HFFc6 (cell line): ENCODE results near the gene FKBP15. TPM values are rescaled to one million over a fixed set of nuclear protein-coding genes. Genes with fewer than 3 reads are reported as not detected.
"Not testable (repeated sequence)": the region's sequence is repeated elsewhere in the genome, so short reads cannot be mapped to it uniquely, and the experiment has no call there.

ENCODE experiments used
- DNase-seq: peaks from one replicate; pipeline ENCODE4 v3.0.0-alpha.2; 2018
- H3K27ac Mint-ChIP-seq: 2 replicates; pipeline ENCODE4 v1.8.0; 2020; ENCODE audit warnings: mild to moderate bottlenecking, mixed read lengths
- H3K27me3 Mint-ChIP-seq: 2 replicates; pipeline ENCODE4 v1.8.0; 2021; ENCODE audit warnings: mild to moderate bottlenecking, moderate library complexity, mixed read lengths; ENCODE audit not compliant: insufficient read depth
- H3K36me3 Mint-ChIP-seq: 2 replicates; pipeline ENCODE4 v1.8.0; 2021; ENCODE audit warnings: low read depth, mixed read lengths
- H3K4me1 Mint-ChIP-seq: 2 replicates; pipeline ENCODE4 v1.8.0; 2020; ENCODE audit warnings: low read depth, mixed read lengths
- H3K4me3 Mint-ChIP-seq: 2 replicates; pipeline ENCODE4 v1.8.0; 2020; ENCODE audit warnings: mild to moderate bottlenecking, moderate library complexity, mixed read lengths
- H3K9me3 Mint-ChIP-seq: 2 replicates; pipeline ENCODE4 v1.8.0; 2020; ENCODE audit warnings: mild to moderate bottlenecking, mixed read lengths
- total RNA-seq, 6 experiments: library from RNA; stranded (reverse); fragmentation: NEBNext Ultra II Directional; extraction: Animal tissue kit (Norgen Biotek cat#: 25700); gene quantifications; 2 replicates in 1 of 6; 3 replicates in 5 of 6; pipeline ENCODE4 v1.2.3, GENCODE V29; 2021
- TF ChIP-seq, protein P1 (sequence below): fragments of 200-600 bp; sonication (generic); IDR thresholded peaks from 2 replicates; pipeline ENCODE4 v1.5.0; 2021; ENCODE audit warnings: antibody characterized with exemption, mild to moderate bottlenecking

The FKBP15 gene
- total RNA-seq, 6 experiments from 2014 or later = 25.2 to 29.8 (median 28.0) TPM

DNA sequence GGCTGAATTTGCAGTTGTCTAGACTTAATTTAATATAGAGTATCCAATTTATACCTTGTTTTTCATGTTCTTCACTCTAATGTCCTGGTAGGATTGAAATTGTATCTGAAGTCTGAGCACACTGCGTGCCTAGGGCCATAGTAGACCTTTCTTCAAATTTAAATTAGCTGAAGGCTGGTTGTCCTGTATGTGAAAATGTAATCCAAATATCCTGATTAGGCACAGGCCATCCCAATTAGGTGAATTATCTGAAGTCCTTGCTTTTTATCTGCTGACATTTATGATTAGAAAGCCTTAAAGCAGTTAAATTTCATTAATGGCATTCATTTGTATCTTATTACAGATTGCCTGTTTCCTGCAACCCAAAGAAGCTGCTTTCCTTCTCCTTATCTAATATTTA, 33.9 kb upstream of the FKBP15 start:
- no peak for DNase-seq
- no peaks in the 10 kb centered on the region for H3K9me3 Mint-ChIP-seq
- peaks cover 16% of the 10 kb centered on the region for H3K36me3 Mint-ChIP-seq
- H3K4me1 Mint-ChIP-seq = no peaks in the 10 kb centered on the region
- no peak overlapping the region for H3K4me3 Mint-ChIP-seq
- TF ChIP-seq, protein P1, sequence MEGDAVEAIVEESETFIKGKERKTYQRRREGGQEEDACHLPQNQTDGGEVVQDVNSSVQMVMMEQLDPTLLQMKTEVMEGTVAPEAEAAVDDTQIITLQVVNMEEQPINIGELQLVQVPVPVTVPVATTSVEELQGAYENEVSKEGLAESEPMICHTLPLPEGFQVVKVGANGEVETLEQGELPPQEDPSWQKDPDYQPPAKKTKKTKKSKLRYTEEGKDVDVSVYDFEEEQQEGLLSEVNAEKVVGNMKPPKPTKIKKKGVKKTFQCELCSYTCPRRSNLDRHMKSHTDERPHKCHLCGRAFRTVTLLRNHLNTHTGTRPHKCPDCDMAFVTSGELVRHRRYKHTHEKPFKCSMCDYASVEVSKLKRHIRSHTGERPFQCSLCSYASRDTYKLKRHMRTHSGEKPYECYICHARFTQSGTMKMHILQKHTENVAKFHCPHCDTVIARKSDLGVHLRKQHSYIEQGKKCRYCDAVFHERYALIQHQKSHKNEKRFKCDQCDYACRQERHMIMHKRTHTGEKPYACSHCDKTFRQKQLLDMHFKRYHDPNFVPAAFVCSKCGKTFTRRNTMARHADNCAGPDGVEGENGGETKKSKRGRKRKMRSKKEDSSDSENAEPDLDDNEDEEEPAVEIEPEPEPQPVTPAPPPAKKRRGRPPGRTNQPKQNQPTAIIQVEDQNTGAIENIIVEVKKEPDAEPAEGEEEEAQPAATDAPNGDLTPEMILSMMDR = no peak
- no peaks in the 10 kb centered on the region for H3K27me3 Mint-ChIP-seq
- no peak overlapping the region for H3K27ac Mint-ChIP-seq

DNA sequence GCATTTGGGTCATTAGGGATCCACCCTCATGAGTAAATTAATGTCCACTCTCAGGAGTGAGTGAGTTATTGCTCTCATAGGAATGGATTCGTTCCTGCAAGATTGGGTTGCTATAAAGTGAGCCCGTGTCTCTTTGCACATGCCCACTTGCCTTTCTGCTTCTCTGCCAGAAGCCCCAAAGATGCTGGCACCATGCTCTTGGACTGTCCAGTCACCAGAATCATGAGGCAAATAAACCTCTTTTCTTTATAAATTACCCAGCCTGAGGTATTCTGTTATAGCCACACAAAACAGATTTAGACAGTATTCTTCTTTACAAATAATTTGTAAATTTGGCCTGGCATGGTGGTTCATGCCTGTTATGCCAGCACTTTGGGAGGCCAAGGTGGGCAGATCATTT, 29.7 kb upstream of the FKBP15 start:
- H3K4me1 Mint-ChIP-seq = no peaks in the 10 kb centered on the region
- H3K4me3 Mint-ChIP-seq = no peak overlapping the region
- no peaks in the 10 kb centered on the region for H3K9me3 Mint-ChIP-seq
- DNase-seq = no peak
- no peak overlapping the region for H3K27ac Mint-ChIP-seq
- TF ChIP-seq, protein P1 = no peak
- H3K27me3 Mint-ChIP-seq = no peaks in the 10 kb centered on the region; the same call in 1 of the 2 replicates
- H3K36me3 Mint-ChIP-seq = peaks cover 9% of the 10 kb centered on the region; the same call in 1 of the 2 replicates

DNA sequence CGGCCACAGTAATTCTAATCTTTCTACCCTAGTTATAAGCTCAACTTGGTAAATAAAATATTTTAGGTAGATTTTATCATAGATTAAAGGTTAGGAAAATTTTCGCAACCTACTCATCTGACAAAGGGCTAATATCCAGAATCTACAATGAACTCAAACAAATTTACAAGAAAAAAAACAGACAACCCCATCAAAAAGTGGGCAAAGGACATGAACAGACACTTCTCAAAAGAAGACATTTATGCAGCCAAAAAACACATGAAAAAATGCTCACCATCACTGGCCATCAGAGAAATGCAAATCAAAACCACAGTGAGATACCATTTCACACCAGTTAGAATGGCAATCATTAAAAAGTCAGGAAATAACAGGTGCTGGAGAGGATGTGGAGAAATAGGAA, 28.6 kb upstream of the FKBP15 start:
- not testable (repeated sequence) for H3K27ac Mint-ChIP-seq, H3K4me3 Mint-ChIP-seq, DNase-seq, H3K36me3 Mint-ChIP-seq, H3K4me1 Mint-ChIP-seq, H3K27me3 Mint-ChIP-seq, H3K9me3 Mint-ChIP-seq

DNA sequence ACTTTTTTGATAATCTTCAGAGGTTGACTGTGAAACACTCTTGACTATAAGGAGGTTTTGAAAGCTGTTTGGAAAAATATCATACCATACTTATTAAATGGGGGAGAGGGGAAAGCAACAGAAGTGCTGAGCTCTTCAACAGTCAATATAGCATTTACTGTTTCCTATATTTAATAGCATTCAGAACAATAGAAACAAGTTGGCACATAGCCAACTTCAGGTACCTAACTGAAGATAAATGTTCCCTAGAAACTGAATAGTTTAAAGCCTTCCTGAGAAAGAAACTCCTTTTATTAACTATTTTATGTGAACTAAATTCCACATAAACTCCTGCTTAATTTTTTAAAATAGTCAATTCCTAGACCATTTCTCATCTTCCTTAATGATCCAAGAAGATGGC, 26.6 kb upstream of the FKBP15 start:
- H3K4me1 Mint-ChIP-seq = no peaks in the 10 kb centered on the region
- TF ChIP-seq, protein P1 = no peak
- no peak for DNase-seq
- peaks cover 9% of the 10 kb centered on the region; the same call in 1 of the 2 replicates for H3K36me3 Mint-ChIP-seq
- H3K27me3 Mint-ChIP-seq = no peaks in the 10 kb centered on the region; the same call in 1 of the 2 replicates
- H3K4me3 Mint-ChIP-seq = no peak overlapping the region
- no peak overlapping the region for H3K27ac Mint-ChIP-seq
- H3K9me3 Mint-ChIP-seq = no peaks in the 10 kb centered on the region

DNA sequence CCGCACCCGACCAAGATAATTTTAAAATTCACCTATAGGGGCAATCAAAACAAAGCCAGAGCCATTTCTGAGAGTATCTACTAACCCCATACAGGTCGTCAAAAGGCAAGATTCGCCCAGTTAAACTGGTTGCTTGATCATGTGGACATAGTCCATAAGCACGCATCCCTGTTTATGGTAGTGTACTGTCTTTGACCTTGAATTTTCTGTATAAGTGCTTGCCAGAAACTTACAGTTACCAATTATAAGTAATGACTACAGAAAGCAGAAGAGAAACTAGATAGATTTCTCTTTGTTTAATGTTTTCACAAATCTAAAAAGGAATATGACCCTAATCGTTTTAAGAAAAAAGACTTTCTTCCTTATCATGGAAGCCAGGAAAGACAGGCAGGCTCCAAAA, 25.9 kb upstream of the FKBP15 start:
- Mint-ChIP-seq H3K4me3 (no peak overlapping the region), H3K27me3 (no peaks in the 10 kb centered on the region; the same call in 1 of the 2 replicates), H3K36me3 (peaks cover 9% of the 10 kb centered on the region; the same call in 1 of the 2 replicates), H3K4me1 (no peaks in the 10 kb centered on the region), H3K9me3 (no peaks in the 10 kb centered on the region), H3K27ac (no peak overlapping the region)
- DNase-seq = no peak
- TF ChIP-seq, protein P1 = no peak

DNA sequence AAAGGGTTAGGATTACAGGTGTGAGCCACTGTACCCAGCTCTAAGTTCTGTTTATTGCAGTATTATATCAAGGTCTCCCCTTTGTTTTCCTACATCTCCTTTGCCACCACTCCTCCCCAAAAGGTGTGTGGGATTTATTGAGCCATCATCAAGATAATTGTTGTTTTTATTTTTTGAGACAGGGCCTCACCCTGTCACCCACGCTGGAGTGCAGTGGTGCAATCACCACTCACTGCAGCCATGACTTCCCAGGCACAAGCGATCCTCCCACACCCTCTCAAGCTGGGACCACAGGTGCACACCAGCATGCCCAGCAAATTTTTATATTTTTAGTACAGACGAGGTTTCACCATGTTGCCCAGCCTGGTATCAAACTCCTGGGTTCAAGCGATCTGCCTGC, 24.8 kb upstream of the FKBP15 start:
- DNase-seq = no peak
- no peaks in the 10 kb centered on the region; the same call in 1 of the 2 replicates for H3K27me3 Mint-ChIP-seq
- H3K9me3 Mint-ChIP-seq = no peaks in the 10 kb centered on the region
- H3K4me1 Mint-ChIP-seq = no peaks in the 10 kb centered on the region
- peaks cover 9% of the 10 kb centered on the region; the same call in 1 of the 2 replicates for H3K36me3 Mint-ChIP-seq
- TF ChIP-seq, protein P1 = no peak
- no peak overlapping the region for H3K27ac Mint-ChIP-seq
- no peak overlapping the region for H3K4me3 Mint-ChIP-seq
